HG03175 (cell line): ENCODE results near the gene RNF6.

Experiments used
- ATAC-seq: cut with Tn5 transposase; IDR thresholded peaks from one replicate; pipeline ENCODE4 v1.9.1; 2021; ENCODE audit warnings: mild to moderate bottlenecking, moderate library complexity; ENCODE audit not compliant: unreplicated experiment

The RNF6 gene

DNA sequence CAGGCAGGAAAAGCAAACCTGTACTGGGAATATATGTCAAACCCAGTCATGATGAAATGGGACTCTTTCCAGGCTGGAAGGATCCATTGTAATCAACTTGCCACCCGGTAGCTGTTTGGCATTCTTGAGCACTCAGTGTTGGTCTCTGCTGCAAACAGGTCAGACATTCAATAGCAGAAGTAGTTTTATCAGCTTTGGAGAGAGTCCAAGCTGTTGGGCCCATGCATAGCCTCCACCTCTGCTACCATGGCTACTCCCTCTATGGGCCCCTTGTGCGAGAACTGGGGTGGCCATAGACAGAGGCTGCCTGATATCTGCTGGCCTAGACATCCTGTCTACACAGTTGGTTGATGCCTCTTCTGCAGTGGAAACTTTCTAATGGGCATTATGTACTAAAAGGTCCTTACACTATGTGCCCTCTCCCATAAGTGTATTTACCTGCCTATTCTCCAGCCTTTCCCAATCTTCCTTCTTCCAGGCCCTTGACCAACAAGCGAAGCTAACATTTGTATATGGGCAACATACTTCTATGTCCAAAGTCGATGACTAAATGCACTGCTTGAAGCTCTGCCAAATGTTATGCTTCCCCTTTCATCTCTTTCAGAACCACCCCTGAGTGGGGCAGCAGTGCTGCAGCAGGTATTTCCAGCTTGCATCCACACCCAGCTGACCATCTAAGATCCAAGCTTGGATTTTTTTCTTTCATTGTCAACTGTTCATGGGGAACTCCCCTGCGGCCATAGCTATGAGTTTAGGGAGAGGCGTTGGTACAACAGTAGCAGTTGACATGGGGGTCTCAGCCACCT is 5.3 kb upstream of the RNF6 start:
- ATAC-seq, result no peak

DNA sequence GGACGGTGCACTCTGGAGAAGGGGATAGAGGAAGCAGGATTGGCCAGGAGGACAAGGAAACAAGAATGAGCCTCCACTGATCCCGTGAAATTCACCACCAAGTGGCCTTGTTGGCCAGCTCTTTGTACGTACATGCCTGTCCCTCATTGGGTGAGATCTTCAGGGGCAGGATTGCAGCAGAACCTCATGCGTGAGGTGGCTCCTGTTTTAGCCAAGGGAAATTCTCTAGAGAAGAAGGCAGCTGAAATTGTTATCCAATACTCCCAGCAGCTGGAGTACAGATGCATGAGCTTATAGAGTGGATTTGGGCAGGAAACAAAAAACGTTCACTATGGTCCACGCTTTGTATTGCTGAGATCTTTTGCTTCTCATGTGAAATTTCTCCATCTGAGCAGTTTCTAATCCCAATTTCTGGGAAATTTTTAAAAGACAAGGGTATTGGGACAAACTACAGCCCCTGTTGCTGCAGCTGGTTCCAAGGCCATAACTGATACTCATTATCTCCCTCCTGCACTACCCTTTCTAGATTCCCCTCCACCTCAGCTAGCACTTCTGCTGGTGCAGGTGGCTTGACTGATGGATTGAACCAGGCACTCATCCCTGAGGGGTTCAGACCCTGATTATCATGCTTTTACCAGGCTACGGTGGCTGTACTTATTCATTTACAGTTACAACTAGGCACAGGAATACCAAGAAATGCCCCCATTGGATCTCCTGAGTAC is 3.9 kb upstream of the RNF6 start:
- no peak for ATAC-seq

DNA sequence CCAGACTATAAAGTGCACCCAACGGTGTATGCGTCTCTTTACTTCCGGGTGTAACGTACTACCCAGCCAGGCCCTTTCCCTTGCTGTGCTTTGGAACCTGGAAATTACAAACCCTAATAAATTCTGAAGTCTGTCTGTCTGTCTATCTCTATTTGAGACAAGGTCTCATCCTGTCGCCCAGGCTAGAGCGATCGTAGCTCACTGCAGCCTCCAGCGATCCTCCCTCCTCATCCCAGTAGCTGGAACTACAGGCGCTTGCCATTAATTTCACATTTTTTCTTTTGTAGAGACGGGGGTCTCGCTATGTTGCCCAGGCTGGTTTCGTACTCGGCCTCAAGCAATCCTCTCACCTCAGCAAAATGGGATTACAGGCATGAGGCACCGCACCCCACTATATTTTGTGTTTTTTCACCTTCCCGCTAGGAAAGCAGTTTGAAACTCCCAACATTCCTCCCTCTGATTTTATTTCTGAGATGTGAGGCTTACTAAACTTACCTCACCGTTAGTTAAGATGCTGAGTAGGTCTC is 469 bp upstream of the RNF6 start:
- ATAC-seq, result peak; percentile 47

DNA sequence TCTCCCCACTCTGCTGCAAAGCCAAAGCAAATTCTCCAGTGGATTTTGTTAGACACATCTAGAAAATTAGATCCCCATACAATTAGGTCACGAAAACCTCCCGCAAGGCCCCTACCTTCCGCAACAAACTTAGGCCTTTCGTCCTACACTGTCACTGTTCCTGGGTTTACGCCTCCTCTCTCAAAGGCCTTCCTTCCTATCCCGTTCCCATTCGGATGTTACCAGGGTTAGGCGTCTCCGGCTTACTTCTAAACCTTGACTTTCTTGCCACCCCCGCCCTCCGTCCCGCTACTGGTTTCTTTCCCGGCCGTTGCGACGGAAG is 754 bp downstream of the RNF6 start:
- peak; percentile 20 for ATAC-seq

DNA sequence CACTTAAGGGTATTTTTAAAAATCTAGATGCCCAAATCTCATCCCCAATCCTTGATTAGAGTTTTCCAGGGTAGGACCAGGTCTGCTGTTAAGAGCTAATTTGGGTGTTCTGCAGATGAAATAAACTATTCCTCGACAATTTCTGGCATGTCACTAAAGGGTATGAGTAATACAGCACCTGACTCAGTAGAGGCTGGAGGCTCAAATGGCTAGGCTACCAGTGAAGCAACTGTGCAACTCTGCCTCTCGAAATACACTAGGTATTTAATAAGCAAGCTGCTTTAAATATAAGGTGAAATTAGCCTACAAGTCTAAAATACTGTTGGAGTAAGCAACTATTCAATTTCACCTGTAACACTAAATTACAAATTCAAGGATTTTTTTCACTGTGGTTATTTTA is 1.5 kb downstream of the RNF6 start:
- no peak for ATAC-seq

DNA sequence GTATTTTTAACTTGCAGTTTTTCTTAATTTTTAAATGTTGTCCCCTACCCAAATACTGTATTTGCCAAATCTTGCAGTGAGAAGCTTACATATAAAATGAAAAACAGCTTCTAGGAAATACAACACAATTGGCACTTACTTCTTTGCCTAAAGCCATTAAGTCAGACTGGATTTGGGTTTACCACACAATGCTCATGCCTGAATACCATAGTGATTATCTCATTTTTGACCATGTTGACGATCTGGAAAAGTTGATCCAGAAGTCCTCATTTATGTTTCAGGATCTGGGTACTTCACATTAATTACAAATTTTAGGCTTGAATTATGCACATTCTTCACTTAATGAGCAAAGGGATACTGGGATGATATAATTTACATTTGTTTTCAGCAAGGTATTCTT is 2.4 kb downstream of the RNF6 start:
- ATAC-seq, result no peak

DNA sequence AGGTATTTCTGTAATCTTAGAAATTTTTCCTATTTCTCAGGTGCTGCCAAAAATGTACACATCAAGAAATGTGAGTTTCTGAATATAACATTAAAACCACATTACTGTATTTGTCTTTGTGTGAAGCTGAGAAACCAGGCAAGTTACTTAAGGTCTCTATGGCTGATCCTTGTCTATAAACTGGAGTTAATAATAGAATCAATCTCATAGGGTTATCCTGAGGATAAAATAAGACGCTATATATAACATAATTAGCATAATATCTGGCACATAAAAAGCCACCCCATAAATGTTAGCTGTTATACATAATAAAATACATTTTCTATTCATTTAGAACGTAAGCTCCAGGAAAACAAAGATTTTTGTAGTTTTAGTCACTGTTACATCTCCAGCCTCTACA is 6.1 kb downstream of the RNF6 start:
- no peak for ATAC-seq

DNA sequence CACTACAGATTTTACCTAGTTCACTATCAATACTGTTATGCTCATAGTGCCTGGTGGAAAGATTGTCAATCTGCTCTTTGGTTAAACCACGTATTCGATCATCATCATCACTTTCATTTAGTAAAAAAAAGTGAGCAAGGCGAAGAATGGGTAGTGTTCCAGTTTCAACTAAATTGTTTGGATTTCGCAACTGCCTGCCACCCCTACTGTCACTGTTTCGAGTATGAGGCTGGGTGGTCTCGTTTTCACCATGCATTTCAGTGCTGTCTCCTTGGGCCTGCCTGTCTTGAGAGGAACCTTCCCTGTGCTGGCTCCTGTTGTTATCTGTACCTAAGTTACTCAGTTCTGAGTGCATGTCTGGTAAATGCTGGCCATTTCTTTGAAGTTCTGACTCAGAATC is 8.1 kb downstream of the RNF6 start:
- no peak for ATAC-seq

DNA sequence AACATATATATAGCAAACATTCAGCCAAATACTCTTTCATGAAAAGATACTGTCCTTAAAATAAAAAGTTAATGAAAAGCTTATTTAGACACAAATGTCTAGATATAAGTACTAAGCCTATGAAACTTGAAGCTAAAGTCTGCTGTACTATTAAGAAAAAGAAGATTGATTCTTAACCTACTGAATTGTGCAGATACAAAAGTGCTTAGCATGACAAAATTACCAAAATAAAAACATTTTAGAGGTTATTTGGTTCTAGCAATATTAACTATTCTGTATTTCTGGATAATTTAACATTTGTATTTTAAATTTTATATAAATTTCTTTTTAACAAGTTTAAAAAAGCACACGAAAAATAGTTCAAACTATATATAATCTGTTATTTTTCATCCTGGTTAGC is 8.8 kb downstream of the RNF6 start:
- ATAC-seq, result no peak

DNA sequence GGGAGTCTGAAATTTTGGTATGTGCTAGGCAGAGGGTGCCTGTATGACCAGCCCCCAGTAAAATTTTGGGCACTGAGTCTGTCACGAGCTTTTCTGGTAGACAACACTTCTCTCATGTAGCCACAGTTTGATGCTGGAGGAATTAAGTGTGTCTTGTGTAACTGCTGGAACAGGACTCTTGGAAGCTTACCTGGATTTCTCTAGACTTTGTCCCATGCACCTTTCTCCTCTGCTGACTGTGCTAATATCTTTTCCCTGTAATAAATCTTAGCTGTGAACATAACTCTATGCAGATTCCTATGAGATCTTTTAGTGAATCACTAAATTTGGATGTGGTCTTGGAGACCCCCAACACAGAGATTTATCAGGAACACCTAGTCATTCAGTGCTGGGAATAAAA is 13.8 kb downstream of the RNF6 start:
- ATAC-seq, result no peak

DNA sequence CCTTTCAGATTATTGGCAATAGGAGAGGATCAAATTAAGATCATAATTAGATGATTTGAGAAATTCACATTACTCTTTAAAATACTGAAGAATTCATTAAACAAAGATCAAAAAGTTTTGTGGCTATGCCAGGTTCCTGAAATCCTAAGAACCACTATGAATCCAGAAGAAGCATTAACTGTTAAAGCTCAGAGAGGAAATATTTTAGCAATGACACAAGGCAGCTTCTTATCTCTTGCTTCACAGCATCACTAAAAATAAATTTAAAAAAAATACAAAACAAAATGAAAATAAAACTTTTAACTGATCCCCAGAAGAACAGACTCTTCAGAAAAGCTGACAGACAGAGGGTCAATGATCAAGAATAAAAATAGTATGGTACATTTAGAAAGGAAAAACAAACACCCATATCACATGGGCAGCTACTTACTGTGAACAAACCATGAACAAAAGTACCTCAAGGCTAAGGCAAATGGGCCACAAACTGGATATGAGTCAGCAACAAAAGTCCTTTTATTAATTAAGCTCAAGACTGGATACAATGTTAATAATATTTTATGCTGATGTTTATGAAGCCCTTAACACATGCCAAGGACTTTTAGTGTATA is 19.6 kb downstream of the RNF6 start:
- ATAC-seq, result no peak

DNA sequence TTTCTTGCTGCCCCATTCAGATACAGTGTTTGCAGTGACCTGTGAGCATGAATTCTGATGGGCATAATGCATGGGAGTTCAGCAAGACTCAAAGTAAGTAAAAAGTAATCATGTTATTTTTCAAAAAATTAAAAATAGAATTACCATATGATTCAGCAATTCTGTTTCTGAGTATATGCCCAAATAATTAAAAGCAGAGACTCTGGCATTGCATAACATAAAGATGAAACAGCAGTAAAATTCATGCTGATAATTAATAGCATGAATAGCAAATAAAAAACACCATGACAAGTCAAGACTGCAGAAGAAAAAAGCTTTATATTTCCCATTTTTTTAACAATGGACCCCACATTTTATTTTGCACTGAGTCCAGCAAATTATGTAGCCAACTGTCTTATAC is 21.3 kb downstream of the RNF6 start:
- no peak for ATAC-seq

DNA sequence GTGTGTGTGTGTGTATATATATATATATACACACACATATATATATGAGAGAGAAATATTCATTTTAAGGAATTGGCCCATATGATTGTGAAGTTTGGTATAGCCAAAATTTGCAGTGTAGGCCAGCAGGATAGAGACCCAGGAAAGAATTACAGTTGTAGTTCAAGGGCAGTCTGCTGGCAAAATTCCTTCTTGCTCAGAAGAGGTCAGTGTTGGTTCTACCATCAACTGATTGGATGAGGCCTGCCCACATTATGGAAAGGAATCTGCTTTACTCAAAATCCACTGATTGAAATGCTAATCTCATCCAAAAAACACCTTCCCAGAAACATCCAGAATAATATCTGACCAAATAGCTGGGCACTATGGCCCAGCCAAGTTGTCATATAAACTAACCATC is 24.0 kb downstream of the RNF6 start:
- no peak for ATAC-seq

DNA sequence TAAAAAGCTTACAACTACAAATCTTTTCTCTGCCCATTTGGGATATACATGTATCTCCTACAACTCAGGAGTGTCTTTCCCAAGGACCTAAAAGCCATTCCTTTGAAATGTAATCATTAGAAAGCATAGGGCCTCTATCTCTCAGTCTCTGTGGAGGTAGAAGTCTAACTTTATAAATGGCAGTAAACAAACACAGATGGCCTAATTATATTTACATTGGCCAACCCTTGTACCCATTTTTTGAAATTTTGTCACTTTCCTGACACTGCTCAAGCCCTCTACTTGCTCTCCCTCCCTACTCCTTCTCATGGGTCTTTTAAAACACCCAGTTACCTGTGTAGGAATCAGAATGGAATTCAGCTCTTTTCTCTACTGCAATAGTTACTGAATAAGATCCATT is 24.8 kb downstream of the RNF6 start:
- no peak for ATAC-seq

DNA sequence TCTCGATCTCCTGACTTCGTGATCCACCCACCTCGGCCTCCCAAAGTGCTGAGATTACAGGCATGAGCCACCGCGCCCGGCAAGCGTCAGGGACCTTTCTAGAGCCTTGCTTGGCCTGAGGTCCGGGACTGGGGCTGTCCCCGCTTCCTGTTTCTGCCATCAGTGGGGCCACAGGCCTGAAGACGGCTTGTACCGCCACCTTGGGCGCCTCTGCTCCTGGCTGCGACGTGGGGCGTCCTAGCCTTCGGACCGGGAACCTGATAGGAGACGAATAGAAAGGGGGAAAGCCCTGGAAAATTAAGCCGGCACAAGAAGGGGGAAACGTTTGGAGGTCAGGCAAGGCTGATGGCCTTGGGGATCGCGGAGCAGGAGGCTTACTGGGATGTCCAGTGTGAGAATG is 35.1 kb downstream of the RNF6 start:
- no peak for ATAC-seq

DNA sequence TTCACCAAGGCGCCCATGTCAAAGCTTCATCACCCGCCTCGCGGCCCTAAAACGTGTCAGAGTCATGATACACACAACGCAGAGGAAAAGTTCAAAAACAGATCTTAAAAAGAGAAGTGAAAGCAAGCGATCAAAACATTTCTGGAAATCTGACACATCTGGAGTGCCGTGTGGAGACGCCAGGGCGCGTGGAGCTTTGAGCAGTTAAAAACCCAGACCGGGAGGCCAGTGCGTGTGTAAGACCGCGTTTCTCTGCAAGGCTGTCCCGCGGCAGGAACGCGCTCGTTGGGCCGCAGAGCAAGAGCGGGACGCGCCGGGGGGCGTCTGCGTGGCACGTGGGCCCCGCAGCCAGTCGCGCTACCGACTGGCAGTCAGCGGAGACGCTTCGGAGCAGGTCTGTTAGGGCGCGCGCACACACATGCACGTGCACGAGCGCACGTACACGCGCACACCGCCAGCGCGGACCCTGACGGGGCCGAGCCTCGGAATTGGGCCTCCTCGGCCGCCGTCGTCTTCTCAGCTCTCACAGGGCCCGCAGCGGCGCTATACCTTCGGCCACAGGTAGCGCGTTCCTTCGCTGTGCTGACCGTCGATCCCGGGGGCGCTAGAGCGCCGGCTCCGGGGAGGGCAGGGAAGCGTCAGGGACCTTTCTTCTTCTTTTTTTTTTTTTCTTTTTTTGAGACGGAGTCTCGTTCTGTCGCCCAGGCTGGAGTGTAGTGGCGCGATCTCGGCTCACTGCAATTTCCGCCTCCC is 35.8 kb downstream of the RNF6 start:
- ATAC-seq, result peak; percentile 79

DNA sequence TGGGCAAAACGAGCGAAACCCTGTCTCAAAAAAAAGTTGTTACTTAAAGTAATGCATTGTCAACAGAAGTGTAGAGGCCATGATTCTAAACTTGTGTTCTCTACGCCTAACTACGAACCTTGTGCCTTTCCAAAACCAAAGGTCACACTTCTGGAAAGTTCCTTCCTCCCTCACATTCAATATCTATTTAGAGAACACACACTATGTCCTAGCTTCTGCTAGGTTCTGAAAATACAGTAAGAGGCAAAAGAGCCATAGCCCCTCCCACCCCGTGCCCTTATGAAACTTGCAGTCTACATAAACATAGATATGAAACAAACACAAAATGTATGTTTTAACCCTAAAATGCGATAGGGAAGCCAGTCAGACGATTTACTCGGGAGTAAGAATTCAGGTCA is 36.4 kb downstream of the RNF6 start:
- ATAC-seq, result no peak

DNA sequence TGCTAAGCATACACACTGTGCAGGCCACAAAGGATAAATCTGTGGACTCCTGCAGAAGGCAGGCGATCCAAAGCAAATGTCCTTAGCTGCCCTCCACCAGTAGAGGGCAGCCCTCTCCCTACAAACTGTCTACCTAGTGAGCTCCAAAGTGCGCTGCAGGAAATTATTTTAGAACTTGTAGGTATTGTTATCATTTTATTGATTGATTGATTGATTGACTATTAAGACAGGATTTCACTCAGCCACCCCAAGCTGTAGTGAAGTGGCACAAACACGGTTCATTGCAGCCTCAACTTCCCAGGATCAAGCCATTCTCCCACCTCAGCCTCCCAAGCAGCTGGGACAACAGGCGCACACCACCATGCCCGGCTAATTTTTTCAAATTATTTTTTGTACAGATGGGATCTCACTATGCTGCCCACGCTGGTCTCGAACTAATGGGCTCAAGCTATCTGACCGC is 37.3 kb downstream of the RNF6 start:
- peak; percentile 34 for ATAC-seq

DNA sequence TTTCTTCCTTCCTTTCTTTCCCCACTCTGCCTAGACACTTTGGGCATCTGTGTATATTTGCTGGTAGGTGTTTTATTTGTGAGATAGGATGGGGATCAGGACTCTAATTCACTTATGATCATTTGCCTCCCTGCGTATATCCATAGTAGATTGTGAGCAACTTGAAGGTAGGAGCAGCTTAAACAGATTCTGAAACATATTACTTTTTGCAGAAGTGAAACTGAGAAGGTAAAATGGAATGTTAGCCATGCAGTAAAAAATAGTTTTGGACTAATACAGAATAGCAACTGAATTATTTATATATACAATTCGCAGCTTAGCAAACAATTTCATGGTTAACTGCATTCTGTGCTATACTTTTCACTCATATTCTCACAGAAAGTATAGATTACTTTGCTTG is 38.7 kb downstream of the RNF6 start:
- ATAC-seq, result no peak

DNA sequence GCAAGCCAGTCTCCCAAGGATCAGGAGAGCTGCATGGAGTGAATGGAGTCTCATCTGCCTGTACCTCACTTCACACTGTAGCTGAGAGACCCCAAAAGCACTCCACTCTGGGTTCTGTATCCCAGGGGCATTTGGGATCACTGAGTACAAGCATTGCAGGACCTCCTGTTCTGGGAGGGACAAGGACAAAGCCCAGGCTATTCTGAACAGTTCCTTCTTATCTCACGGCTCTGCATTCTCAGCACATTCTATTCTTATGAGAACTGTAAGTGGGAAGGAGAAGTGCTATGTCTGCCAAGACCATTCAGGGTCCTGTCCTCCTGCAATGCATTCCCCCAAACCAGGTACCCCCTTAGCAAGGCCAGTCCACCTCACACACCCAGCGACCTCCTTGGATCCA is 42.8 kb downstream of the RNF6 start:
- ATAC-seq, result no peak

DNA sequence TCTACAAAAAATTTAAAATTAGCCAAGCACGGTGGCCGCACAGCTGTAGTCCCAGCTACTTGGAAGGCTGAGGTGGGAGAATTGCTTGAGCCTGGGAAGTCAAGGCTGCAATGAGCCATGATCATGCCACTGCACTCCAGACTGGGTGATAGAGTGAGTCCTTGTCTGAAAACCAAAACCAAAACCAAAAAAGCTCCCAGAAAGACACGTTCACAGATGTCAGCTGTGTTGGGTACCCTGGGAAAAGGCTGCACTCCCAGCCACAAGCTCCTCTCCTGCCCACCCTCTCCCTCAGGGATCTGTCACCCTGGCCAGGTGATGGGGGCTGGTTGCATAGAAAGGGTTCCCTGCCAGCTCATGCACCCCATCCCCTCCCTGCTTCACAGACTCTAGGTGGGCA is 53.3 kb downstream of the RNF6 start:
- ATAC-seq, result no peak
